C4-2B (cell line): Measurements from ENCODE around the gene PON1.

ENCODE experiments used
- CTCF ChIP-seq: fragments of 450-650 bp; conservative IDR thresholded peaks from 2 replicates; pipeline ENCODE4 v1.5.1; 2017; ENCODE audit warnings: mild to moderate bottlenecking
- ZFX ChIP-seq: fragments of 450-650 bp; IDR thresholded peaks from 2 replicates; pipeline ENCODE4 v1.6.1; 2017

GRCh38 chr7:95330961-95331337 is 6.6 kb upstream of the PON1 start:
- TF ChIP-seq CTCF (no peak), ZFX (no peak)
